ENCODE measurements around the gene PPM1H.

Gene PPM1H

GRCh38 chr12:62848418-62848817 lies 86.5 kb downstream of the PPM1H start:
- DNase-seq (ENCODE audit: low read depth): peak; percentile 97
- TF ChIP-seq CTCF (conservative IDR thresholded peaks at IDR 0.05; ENCODE audit: low read depth, low read length): no peak
- no peak overlapping the region for H3K4me3 ChIP-seq (ENCODE audit: low read length)

GRCh38 chr12:62847709-62848108 lies 87.2 kb downstream of the PPM1H start:
- no peak for TF ChIP-seq CTCF (conservative IDR thresholded peaks at IDR 0.05; ENCODE audit: low read depth, low read length)
- no peak overlapping the region for H3K4me3 ChIP-seq (ENCODE audit: low read length)
- DNase-seq (ENCODE audit: low read depth): no peak

DNA sequence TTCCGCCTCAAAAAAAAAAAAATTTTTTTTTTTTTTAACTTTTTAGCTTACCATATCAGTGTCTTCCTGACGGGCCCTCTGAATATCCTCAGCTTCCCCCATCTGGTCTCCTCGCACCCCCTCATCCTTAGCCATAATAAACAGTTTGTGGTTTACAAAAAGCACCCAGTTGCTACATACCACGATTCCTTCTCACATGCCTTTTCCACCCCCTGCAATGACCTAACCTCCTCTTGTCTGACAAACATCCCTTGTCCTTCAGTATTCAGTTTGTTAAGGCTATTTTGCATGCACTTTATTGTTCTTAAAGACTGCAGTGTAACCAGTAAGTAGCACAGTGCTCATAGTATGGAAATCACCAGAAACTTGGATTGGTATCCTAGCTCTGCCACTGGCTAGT lies 88.5 kb downstream of the PPM1H start:
- TF ChIP-seq CTCF (conservative IDR thresholded peaks at IDR 0.05; ENCODE audit: low read depth, low read length): no peak
- no peak for DNase-seq (ENCODE audit: low read depth)
- no peak overlapping the region for H3K4me3 ChIP-seq (ENCODE audit: low read length)

- no peak for DNase-seq (ENCODE audit: low read depth)
- TF ChIP-seq CTCF (conservative IDR thresholded peaks at IDR 0.05; ENCODE audit: low read depth, low read length): no peak
- no peak overlapping the region for H3K4me3 ChIP-seq (ENCODE audit: low read length)
Observed at GRCh38 chr12:62844915-62845314, 90.0 kb downstream of the PPM1H start.

GRCh38 chr12:62843716-62844115 lies 91.2 kb downstream of the PPM1H start:
- H3K4me3 ChIP-seq (ENCODE audit: low read length): no peak overlapping the region
- DNase-seq (ENCODE audit: low read depth): no peak
- TF ChIP-seq CTCF (conservative IDR thresholded peaks at IDR 0.05; ENCODE audit: low read depth, low read length): no peak

- no peak overlapping the region for H3K4me3 ChIP-seq (ENCODE audit: low read length)
- no peak for DNase-seq (ENCODE audit: low read depth)
- no peak for TF ChIP-seq CTCF (conservative IDR thresholded peaks at IDR 0.05; ENCODE audit: low read depth, low read length)
Observed at GRCh38 chr12:62841846-62842245, 93.1 kb downstream of the PPM1H start.

GRCh38 chr12:62840806-62841205 lies 94.1 kb downstream of the PPM1H start:
- no peak for DNase-seq (ENCODE audit: low read depth)
- no peak overlapping the region for H3K4me3 ChIP-seq (ENCODE audit: low read length)
- TF ChIP-seq CTCF (conservative IDR thresholded peaks at IDR 0.05; ENCODE audit: low read depth, low read length): no peak

All from retinal pigment epithelial cell (primary cell).